GM10266 (cell line): Measurements from ENCODE around the gene TNS1.

Source experiments
- DNase-seq: peaks from one replicate; pipeline ENCODE4 v3.0.0; 2012; ENCODE audit errors: extremely low spot score
- TF ChIP-seq, protein P1 (sequence below): IDR thresholded peaks from 2 replicates; pipeline ENCODE4 v1.5.1; 2012; ENCODE audit warnings: mild to moderate bottlenecking, low read depth; ENCODE audit not compliant: control insufficient read depth, insufficient read depth; ENCODE audit errors: missing control alignments

The TNS1 gene

DNA sequence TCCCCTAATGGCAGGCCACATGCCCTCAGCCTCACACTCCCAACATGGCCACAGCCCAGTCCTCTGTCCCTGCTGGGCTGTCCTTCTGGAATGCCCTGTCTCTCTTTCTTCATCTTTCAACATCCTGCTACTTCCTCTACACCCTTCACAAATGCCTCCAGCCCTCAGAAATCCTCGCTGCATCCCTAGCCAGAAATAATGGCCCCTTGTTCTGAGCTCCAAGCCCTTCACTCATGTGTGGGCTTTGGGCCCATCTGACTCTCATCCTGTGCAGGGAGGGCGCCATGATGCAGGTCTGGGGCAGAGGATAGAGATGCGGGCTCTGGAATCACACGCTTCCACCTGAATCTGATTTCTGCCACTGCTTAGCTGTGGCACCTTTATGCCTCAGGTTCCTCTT is 181.9 kb downstream of the TNS1 start:
- DNase-seq: no peak
- TF ChIP-seq, protein P1, sequence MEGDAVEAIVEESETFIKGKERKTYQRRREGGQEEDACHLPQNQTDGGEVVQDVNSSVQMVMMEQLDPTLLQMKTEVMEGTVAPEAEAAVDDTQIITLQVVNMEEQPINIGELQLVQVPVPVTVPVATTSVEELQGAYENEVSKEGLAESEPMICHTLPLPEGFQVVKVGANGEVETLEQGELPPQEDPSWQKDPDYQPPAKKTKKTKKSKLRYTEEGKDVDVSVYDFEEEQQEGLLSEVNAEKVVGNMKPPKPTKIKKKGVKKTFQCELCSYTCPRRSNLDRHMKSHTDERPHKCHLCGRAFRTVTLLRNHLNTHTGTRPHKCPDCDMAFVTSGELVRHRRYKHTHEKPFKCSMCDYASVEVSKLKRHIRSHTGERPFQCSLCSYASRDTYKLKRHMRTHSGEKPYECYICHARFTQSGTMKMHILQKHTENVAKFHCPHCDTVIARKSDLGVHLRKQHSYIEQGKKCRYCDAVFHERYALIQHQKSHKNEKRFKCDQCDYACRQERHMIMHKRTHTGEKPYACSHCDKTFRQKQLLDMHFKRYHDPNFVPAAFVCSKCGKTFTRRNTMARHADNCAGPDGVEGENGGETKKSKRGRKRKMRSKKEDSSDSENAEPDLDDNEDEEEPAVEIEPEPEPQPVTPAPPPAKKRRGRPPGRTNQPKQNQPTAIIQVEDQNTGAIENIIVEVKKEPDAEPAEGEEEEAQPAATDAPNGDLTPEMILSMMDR: no peak

- no peak for DNase-seq
- TF ChIP-seq, protein P1: no peak
Measured at GRCh38 chr2:217820091-217820819, 182.5 kb downstream of the TNS1 start.

- no peak for DNase-seq
- TF ChIP-seq, protein P1: no peak
Measured at GRCh38 chr2:217818293-217818850, 184.4 kb downstream of the TNS1 start.

DNA sequence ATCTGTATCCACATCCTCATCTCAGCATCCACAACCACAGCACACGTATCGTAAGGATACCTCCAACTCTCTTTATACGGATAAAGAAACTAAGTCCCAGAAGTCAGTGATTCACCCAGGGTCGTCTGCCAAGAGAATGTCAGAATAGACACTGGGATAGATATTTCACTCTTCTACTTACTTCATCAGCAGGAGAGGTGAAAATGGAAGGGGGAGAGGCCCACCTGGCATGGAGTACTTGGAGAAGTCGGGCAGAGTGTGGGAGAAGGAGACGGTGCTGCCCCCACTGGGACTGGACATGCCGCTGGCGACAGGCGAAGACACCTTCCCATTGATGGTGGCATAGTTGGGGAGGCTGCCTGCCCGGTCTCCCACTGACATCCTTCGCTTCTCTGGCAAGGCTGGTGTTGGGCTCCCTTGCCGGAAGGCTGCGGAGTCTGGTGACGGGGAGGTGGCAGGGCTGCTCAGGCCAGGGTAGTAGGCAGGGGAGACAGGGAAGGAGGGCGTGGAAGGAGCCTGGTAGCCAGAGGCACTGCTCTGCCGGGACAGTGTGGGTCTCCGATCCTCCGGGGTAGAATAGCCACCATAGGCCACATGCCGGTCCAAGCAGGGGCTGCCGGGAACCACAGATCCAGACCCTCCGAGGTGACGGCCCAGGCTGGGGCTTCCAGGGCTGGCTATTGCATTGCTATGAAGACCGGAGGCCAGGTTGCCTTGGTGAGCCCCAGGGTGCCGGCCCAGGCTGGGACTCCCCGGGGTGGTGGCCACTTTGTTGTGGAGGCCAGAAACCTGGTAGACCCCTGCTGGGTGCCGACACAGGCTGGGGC is 185.1 kb downstream of the TNS1 start:
- no peak for DNase-seq
- TF ChIP-seq, protein P1: no peak

DNA sequence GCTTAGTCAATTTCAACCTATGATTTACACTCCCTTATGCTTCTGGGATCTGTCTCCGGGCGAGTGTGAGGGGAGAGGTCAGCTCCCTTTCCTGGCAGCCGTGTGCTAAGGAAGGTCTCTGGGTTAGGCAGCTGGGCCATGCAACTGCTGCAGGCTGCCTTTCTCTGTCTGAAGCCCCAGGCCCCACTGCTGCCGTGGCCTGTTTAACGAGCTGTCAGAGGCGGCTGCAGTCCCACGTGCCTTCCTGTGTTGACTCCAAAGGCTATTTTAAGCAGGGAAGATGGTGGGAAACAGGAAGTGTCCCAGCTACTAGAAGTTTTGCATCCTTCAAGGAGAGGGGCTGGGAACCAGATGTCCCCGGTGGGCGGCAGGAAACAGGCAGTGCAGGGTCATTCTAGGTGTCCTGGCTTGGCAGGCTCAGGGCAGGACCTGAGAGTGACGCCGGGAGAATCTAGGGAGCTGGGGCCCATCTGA is 186.4 kb downstream of the TNS1 start:
- no peak for DNase-seq
- TF ChIP-seq, protein P1: no peak

DNA sequence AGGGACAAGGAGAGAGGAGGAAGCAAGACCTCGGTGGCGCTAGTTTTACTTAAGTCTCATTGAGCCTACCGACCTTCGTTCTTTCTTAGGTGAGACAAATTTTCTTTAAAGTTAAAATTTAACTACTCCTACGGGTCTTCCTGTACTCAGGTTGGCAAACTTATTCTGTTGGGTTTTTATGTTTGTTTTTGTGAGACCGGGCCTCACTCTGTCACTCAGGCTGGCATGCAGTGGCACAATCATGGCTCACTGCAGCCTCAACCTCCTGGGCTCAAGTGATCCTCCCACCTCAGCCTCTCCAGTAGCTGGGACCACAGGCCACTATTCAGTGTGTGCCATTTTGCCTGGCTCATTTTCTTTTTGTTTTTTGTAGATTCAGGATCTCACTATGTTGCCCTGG is 189.0 kb downstream of the TNS1 start:
- TF ChIP-seq, protein P1: no peak
- no peak for DNase-seq
